HL-60 (cell line): ENCODE data around the gene SHCBP1.

ENCODE experiments used
- DNase-seq, 2 experiments: peaks; one replicate each; pipeline ENCODE4 v3.0.0-alpha.2; 2010 to 2020; ENCODE audit warnings: low read depth in 1 of 2, low spot score in 1 of 2
- H3K27ac ChIP-seq: fragments of 250-450 bp; sonication (Bioruptor Pico); replicated peaks from 2 replicates; pipeline ENCODE4 v1.5.1; 2020; ENCODE audit warnings: mild to moderate bottlenecking, moderate library complexity
- H3K27me3 ChIP-seq: fragments of 250-450 bp; sonication (Bioruptor Pico); 2 replicates; pipeline ENCODE4 v1.5.1; 2021; ENCODE audit warnings: mild to moderate bottlenecking, moderate library complexity; ENCODE audit not compliant: insufficient read depth, poor library complexity, severe bottlenecking
- H3K4me3 ChIP-seq: replicated peaks from 2 replicates; pipeline ENCODE4 v1.5.1; 2011; ENCODE audit warnings: mild to moderate bottlenecking, control low read depth, low read length; ENCODE audit not compliant: insufficient read depth
- CTCF ChIP-seq: IDR thresholded peaks from one replicate; pipeline ENCODE4 v1.5.1; 2011; ENCODE audit warnings: low read length, control low read depth, inconsistent platforms; ENCODE audit not compliant: insufficient read depth
- GABPA ChIP-seq: IDR thresholded peaks from 2 replicates; pipeline ENCODE4 v1.6.1; 2012; ENCODE audit warnings: low read depth
- POLR2AphosphoS5 ChIP-seq: IDR thresholded peaks from 2 replicates; pipeline ENCODE4 v1.6.1; 2012; ENCODE audit warnings: low read depth
- REST ChIP-seq: IDR thresholded peaks from 2 replicates; pipeline ENCODE4 v1.6.1; 2012; ENCODE audit warnings: low read depth; ENCODE audit not compliant: insufficient replicate concordance
- SPI1 ChIP-seq: IDR thresholded peaks from 2 replicates; pipeline ENCODE4 v1.6.1; 2012; ENCODE audit warnings: low read depth, mild to moderate bottlenecking, borderline replicate concordance

SHCBP1 gene

DNA sequence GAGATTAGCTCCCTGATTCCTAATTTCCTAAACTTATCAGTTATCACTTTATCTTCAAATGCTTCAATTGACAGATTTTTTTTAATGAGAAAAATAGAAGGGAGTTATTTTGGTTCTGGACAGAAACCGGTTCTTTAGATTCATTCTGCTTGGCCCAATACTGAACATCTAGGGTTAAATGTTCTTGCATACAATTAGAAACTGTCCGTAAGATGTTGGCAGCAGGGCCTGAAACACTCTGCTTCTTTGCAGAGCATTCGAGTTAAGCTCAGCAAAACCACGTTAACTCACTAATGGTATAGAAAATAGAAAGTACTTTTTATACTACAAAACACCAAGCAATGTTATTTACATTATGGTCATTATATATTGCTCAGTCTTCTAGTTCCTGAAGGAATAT is 7.2 kb downstream of the SHCBP1 start:
- Histone ChIP-seq H3K27ac (no peak overlapping the region), H3K27me3 (no peaks in the 10 kb centered on the region), H3K4me3 (no peak overlapping the region)
- no peak for TF ChIP-seq SPI1
- TF ChIP-seq POLR2AphosphoS5: no peak
- TF ChIP-seq CTCF: no peak
- no peak for DNase-seq

DNA sequence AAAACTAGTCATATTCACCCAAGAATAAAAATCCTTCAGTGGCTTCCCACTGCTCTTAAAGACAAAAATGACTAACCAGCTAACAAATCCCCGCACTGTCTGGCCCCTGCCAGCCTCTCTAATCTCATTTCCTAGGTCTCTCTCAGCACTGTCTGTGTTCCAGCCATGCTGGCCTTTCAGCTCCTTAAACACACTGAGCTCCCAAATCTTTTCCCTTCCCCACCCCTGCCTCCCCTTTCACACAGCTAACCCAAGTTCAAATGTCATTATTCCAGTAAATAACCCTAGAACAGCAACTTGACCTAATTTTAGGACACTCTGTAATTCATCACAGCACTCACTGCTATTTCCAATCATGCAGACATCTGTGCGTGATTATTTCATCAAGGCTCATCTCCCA is 7.8 kb downstream of the SHCBP1 start:
- H3K4me3 ChIP-seq: no peak overlapping the region
- H3K27ac ChIP-seq: no peak overlapping the region
- no peak for TF ChIP-seq POLR2AphosphoS5
- no peak for TF ChIP-seq GABPA
- TF ChIP-seq CTCF: no peak
- TF ChIP-seq SPI1: no peak
- H3K27me3 ChIP-seq: no peaks in the 10 kb centered on the region
- DNase-seq: no peak

DNA sequence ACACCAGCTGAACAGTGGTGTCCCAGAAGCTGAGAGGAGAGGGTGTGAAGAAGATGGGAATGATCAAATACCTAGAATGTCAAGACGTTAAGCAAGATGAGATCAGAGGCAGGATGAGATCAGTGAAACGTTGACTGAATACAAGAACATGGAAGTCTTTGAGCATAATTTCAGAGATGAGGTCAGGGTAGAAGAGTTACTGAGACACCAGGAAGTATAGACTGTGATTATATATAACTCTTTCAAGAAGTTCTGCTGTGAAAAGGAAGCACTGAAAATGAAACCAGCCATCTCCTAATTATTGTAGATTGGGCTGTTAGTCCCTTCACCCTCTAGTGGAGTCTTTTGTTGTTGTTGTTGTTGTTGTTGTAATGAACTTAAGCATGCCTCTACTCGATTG is 9.1 kb downstream of the SHCBP1 start:
- Histone ChIP-seq H3K27ac (no peak overlapping the region), H3K27me3 (no peaks in the 10 kb centered on the region), H3K4me3 (no peak overlapping the region)
- DNase-seq: no peak
- TF ChIP-seq SPI1: no peak
- TF ChIP-seq CTCF: no peak
- TF ChIP-seq REST: no peak
- no peak for TF ChIP-seq POLR2AphosphoS5
- TF ChIP-seq GABPA: no peak

DNA sequence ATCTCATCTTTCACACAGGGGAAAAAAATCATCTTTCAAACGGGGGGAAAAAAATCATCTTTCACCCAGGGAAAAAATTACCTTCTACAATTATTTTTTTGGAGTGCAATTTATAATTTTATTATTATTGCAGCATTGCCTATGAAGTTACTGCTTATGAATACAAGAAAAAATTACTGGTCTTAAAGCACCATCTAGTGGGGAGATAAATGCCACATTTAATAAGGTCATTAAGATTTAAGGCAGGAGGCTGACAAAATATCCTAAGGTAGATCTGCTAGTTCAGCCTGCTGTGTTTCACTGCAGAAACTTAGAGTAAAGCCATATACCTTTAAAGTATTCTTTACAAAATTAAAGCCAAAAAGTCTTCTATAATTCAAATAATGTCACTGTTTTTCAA is 13.7 kb downstream of the SHCBP1 start:
- no peak for DNase-seq
- H3K4me3 ChIP-seq: no peak overlapping the region
- TF ChIP-seq GABPA (no peak), REST (no peak), CTCF (no peak), SPI1 (no peak), POLR2AphosphoS5 (no peak)
- no peaks in the 10 kb centered on the region for H3K27me3 ChIP-seq
- no peak overlapping the region for H3K27ac ChIP-seq
